Endothelial cell of umbilical vein (primary cell): ENCODE results near the gene STARD6.

ENCODE experiments used
- CTCF ChIP-seq, 2 donors: IDR thresholded peaks; 1 replicate in 1 of 2; 2 replicates in 1 of 2; pipeline ENCODE4 v1.5.1; 2011; ENCODE audit warnings: low read length in 2 of 2, mild to moderate bottlenecking in 2 of 2, moderate library complexity in 2 of 2, control low read depth in 1 of 2, inconsistent platforms in 1 of 2, low read depth in 1 of 2; ENCODE audit not compliant: insufficient read depth in 1 of 2; ENCODE audit errors: extremely low read depth in 1 of 2
- EZH2 ChIP-seq: IDR thresholded peaks from 2 replicates; pipeline ENCODE4 v1.6.1; 2012; ENCODE audit warnings: borderline replicate concordance, low read depth, mild to moderate bottlenecking, moderate library complexity, low read length, inconsistent platforms; ENCODE audit not compliant: severe bottlenecking
- FOS ChIP-seq: IDR thresholded peaks from 2 replicates; pipeline ENCODE4 v1.6.1; 2011; ENCODE audit warnings: mild to moderate bottlenecking, low read length, moderate library complexity, borderline replicate concordance; ENCODE audit not compliant: insufficient read depth
- GATA2 ChIP-seq: IDR thresholded peaks from 2 replicates; pipeline ENCODE4 v1.7.0; 2011; ENCODE audit warnings: low read depth, mild to moderate bottlenecking, moderate library complexity, mixed read lengths, low read length; ENCODE audit not compliant: insufficient read length, insufficient read depth
- POLR2A ChIP-seq: IDR thresholded peaks from 2 replicates; pipeline ENCODE4 v1.6.1; 2012; ENCODE audit warnings: low read depth, mild to moderate bottlenecking, control low read depth, low read length
- POLR2AphosphoS5 ChIP-seq: IDR thresholded peaks from 2 replicates; pipeline ENCODE4 v1.6.1; 2012; ENCODE audit warnings: low read depth, mild to moderate bottlenecking, control low read depth, low read length, moderate library complexity; ENCODE audit not compliant: insufficient read depth
- TF ChIP-seq, protein P1 (sequence below): IDR thresholded peaks from 2 replicates; pipeline ENCODE4 v1.6.1; 2011; ENCODE audit not compliant: insufficient read depth, insufficient read length

- TF ChIP-seq POLR2AphosphoS5 = no peak
- TF ChIP-seq GATA2 = no peak
- TF ChIP-seq FOS = no peak
- TF ChIP-seq EZH2 = no peak
- no peak for TF ChIP-seq CTCF (IDR thresholded peaks at IDR 0.05; ENCODE audit: extremely low read depth in 1 of 2, insufficient read depth in 1 of 2, low read depth in 1 of 2, low read length in 2 of 2)
- TF ChIP-seq, protein P1, sequence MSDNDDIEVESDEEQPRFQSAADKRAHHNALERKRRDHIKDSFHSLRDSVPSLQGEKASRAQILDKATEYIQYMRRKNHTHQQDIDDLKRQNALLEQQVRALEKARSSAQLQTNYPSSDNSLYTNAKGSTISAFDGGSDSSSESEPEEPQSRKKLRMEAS = no peak
- TF ChIP-seq POLR2A = no peak
These were observed 63.4 kb downstream of the STARD6 start for GRCh38 chr18:54294274-54294673.
